HepG2 (cell line): ENCODE measurements around the gene APLNR. TPM values are rescaled to one million over a fixed set of nuclear protein-coding genes. Genes with fewer than 3 reads are reported as not detected.

ENCODE experiments used
- ATAC-seq: fragments of 200-7000 bp; cut with Tn5 transposase; 3 replicates; pipeline ENCODE4 v1.9.1; 2020; ENCODE audit warnings: mild to moderate bottlenecking, moderate library complexity
- BruUV-seq: library from RNA; stranded (reverse); fragments of 400-500 nt; replicated peaks from 2 replicates; lab custom pipeline; 2021; lab: Mats Ljungman, UMichigan
- CTCF ChIA-PET: fragments of 300-600 bp; formaldehyde crosslinking; extraction: SDS; loops from one replicate; lab custom pipeline; 2021; ENCODE audit warnings: low total read pairs, inconsistent platforms, low intra/inter-chr PET ratio; lab: Yijun Ruan, JAX
- POLR2A ChIA-PET: fragments of 350-600 bp; sonication (Branson Sonifier 250); formaldehyde crosslinking; loops from one replicate; lab custom pipeline; 2020; ENCODE audit warnings: antibody characterized with exemption, inconsistent platforms; lab: Yijun Ruan, JAX
- DNase-seq: peaks from one replicate; pipeline ENCODE4 v3.0.0-alpha.2; 2015; ENCODE audit warnings: low spot score
- FAIRE-seq: peaks from 3 replicates; lab custom pipeline; 2011; peaks lifted over from hg19 to GRCh38; lab: Jason Lieb, UNC
- H2AFZ ChIP-seq: one replicate; pipeline ENCODE4 v1.6.1; 2011; ENCODE audit warnings: low read length, inconsistent platforms
- H3K27ac ChIP-seq: fragments of 300-600 bp; 3 replicates; pipeline ENCODE4 v1.8.0; 2011; ENCODE audit warnings: mixed run types, mild to moderate bottlenecking, mixed read lengths, low read length, inconsistent platforms; ENCODE audit not compliant: insufficient read depth; ENCODE audit errors: extremely low read length
- H3K27me3 ChIP-seq, 2 experiments: fragments of 200-600 bp in 1 of 2; 2 replicates in 1 of 2; 3 replicates in 1 of 2; pipeline versions ENCODE4 v1.6.0 to v1.8.0; 2011; ENCODE audit warnings: low read length in 2 of 2, mild to moderate bottlenecking in 2 of 2, moderate library complexity in 2 of 2, inconsistent platforms in 1 of 2; ENCODE audit not compliant: insufficient read depth in 2 of 2, control insufficient read depth in 1 of 2
- H3K36me3 ChIP-seq, 2 experiments: fragments of 200-600 bp in 1 of 2; replicated peaks in 1 of 2; 2 replicates in 1 of 2; 3 replicates in 1 of 2; pipeline versions ENCODE4 v1.5.1 to v1.8.0; 2011; ENCODE audit warnings: low read length in 2 of 2, inconsistent platforms in 1 of 2; ENCODE audit not compliant: insufficient read depth in 2 of 2, control insufficient read depth in 1 of 2
- H3K4me1 ChIP-seq: 2 replicates; pipeline ENCODE4 v1.5.1; 2012; ENCODE audit warnings: low read length, inconsistent platforms; ENCODE audit not compliant: insufficient read depth
- H3K4me2 ChIP-seq: 2 replicates; pipeline ENCODE4 v1.6.0; 2011; ENCODE audit warnings: low read depth, low read length, inconsistent platforms
- H3K4me3 ChIP-seq, 3 experiments: fragments of 200-600 bp in 1 of 3; sonication (generic), shearing (Covaris generic) in 1 of 3; replicated peaks in 1 of 3; 2 replicates each; pipeline ENCODE4 v1.5.1; 2011 to 2016; ENCODE audit warnings: low read length in 3 of 3, inconsistent platforms in 2 of 3, low read depth in 2 of 3, mild to moderate bottlenecking in 2 of 3, control low read depth in 1 of 3, mixed read lengths in 1 of 3; ENCODE audit not compliant: insufficient read depth in 1 of 3
- H3K79me2 ChIP-seq: one replicate; pipeline ENCODE4 v1.6.1; 2011; ENCODE audit warnings: low read length, inconsistent platforms; ENCODE audit not compliant: insufficient read depth
- H3K9ac ChIP-seq: 2 replicates; pipeline ENCODE4 v1.6.0; 2011; ENCODE audit warnings: mild to moderate bottlenecking, low read depth, low read length, inconsistent platforms; ENCODE audit not compliant: insufficient read depth
- H3K9me3 ChIP-seq: 2 replicates; pipeline ENCODE4 v1.5.1; 2012; ENCODE audit warnings: mild to moderate bottlenecking, low read length
- H4K20me1 ChIP-seq: 2 replicates; pipeline ENCODE4 v1.6.0; 2011; ENCODE audit warnings: inconsistent platforms, mild to moderate bottlenecking, low read length, moderate library complexity; ENCODE audit not compliant: insufficient read depth
- KDM5A ChIP-seq: fragments of 200-600 bp; sonication (generic); IDR thresholded peaks from 2 replicates; pipeline ENCODE4 v1.7.0; 2018; ENCODE audit warnings: antibody characterized with exemption, mild to moderate bottlenecking, low read length, borderline replicate concordance
- ZNF136 ChIP-seq: sonication (generic); formaldehyde crosslinking; IDR thresholded peaks from 2 replicates; pipeline ENCODE4 v1.8.1; 2022; ENCODE audit warnings: low read depth, mild to moderate bottlenecking, moderate library complexity, missing genetic modification reagents
- ZNF143 ChIP-seq: sonication (generic); formaldehyde crosslinking; IDR thresholded peaks from 2 replicates; pipeline ENCODE4 v1.4.0; 2020; ENCODE audit warnings: missing genetic modification reagents
- ZNF44 ChIP-seq: sonication (generic); formaldehyde crosslinking; IDR thresholded peaks from 2 replicates; pipeline ENCODE4 v1.5.1; 2020; ENCODE audit warnings: mild to moderate bottlenecking, missing genetic modification reagents
- ZNF484 ChIP-seq: sonication (generic); formaldehyde crosslinking; IDR thresholded peaks from 2 replicates; pipeline ENCODE4 v1.5.1; 2020; ENCODE audit warnings: mild to moderate bottlenecking, low read depth, missing genetic modification reagents, borderline replicate concordance
- ZNF607 ChIP-seq: sonication (generic); formaldehyde crosslinking; IDR thresholded peaks from 2 replicates; pipeline ENCODE4 v1.5.1; 2020; ENCODE audit warnings: missing genetic modification reagents, mild to moderate bottlenecking, borderline replicate concordance
- ZNF720 ChIP-seq: sonication (generic); formaldehyde crosslinking; IDR thresholded peaks from 2 replicates; pipeline ENCODE4 v1.4.0; 2020; ENCODE audit warnings: missing genetic modification reagents
- ZNF878 ChIP-seq: sonication (generic); formaldehyde crosslinking; IDR thresholded peaks from 2 replicates; pipeline ENCODE4 v1.8.1; 2023; ENCODE audit warnings: mild to moderate bottlenecking, missing genetic modification reagents, moderate library complexity
- WGBS: methylation state at CpG from one replicate; pipeline ENCODE4 v1.1.6; 2017; ENCODE audit warnings: low lambda C conversion rate; 5-methylcytosine and 5-hydroxymethylcytosine counted together
- in situ Hi-C: cut with HindIII; loops from 2 replicates; pipeline ENCODE4 v1.10.0; 2017; ENCODE audit warnings: low pct_unique_long_range_greater_than_20kb; ENCODE audit not compliant: extremely low pct_ligation_motif_present
- intact Hi-C: fragments of 100-400 bp; cut with micrococcal nuclease; formaldehyde crosslinking; loops from one replicate; pipeline ENCODE4 v1.10.0; 2022; ENCODE audit not compliant: unreplicated experiment
- polyA plus RNA-seq, 8 experiments: library from polyadenylated mRNA; depleted of rRNA in 3 of 8; stranded (reverse) in 7 of 8; unstranded in 1 of 8; fragments of >200 nt; fragmentation: Illumina TruSeq in 4 of 8; extraction: Trizol in 4 of 8; gene quantifications; 2 replicates each; pipeline versions ENCODE4 v1.2.1 to v1.2.3, GENCODE V29; 2011 to 2016; ENCODE audit warnings: low read depth in 4 of 8, missing spikeins in 1 of 8, mixed read lengths in 1 of 8; ENCODE audit not compliant: insufficient read depth in 1 of 8
- total RNA-seq, 5 experiments: library from RNA; depleted of rRNA; stranded (reverse); fragments of >200 nt; fragmentation: Illumina TruSeq; extraction: Trizol; gene quantifications; 2 replicates each; pipeline ENCODE4 v1.2.3, GENCODE V29; 2016; ENCODE audit warnings: low read depth in 1 of 5
- TF ChIP-seq, protein P1 (sequence below): sonication (generic); formaldehyde crosslinking; IDR thresholded peaks from 2 replicates; pipeline ENCODE4 v1.5.0; 2020; ENCODE audit warnings: mild to moderate bottlenecking, missing genetic modification reagents
- TF ChIP-seq, protein P2 (sequence below): sonication (generic); formaldehyde crosslinking; IDR thresholded peaks from 2 replicates; pipeline ENCODE4 v1.4.0; 2020; ENCODE audit warnings: low read depth, mild to moderate bottlenecking, missing genetic modification reagents

Gene APLNR
- total and polyA plus RNA-seq, 2 of the 13 experiments (the other 11 are each of a cell fraction or from before 2014, with no cell fraction given) = not detected

GRCh38 chr11:57230791-57231538 lies 6.1 kb downstream of the APLNR start:
- in situ Hi-C loops (no loop called here), intact Hi-C loops (no loop called here)
- WGBS = 16% methylated on average over 17 of the region's 18 CpGs
- H3K36me3 ChIP-seq = no peaks in the 10 kb centered on the region
- no peak overlapping the region for H3K27ac ChIP-seq
- ChIA-PET POLR2A (no interaction called here), CTCF (no interaction called here)
- H3K27me3 ChIP-seq = peaks cover 2 to 21% of the 10 kb centered on the region in 2 experiments; a peak in 3 of 5 replicates
- no peaks in the 10 kb centered on the region for H3K4me1 ChIP-seq
- no peak for TF ChIP-seq ZNF136
- TF ChIP-seq ZNF607 (CRISPR knock-in tag) = no peak
- TF ChIP-seq KDM5A = no peak
- TF ChIP-seq ZNF720 = no peak
- no peak for TF ChIP-seq ZNF143
- TF ChIP-seq, protein P1, sequence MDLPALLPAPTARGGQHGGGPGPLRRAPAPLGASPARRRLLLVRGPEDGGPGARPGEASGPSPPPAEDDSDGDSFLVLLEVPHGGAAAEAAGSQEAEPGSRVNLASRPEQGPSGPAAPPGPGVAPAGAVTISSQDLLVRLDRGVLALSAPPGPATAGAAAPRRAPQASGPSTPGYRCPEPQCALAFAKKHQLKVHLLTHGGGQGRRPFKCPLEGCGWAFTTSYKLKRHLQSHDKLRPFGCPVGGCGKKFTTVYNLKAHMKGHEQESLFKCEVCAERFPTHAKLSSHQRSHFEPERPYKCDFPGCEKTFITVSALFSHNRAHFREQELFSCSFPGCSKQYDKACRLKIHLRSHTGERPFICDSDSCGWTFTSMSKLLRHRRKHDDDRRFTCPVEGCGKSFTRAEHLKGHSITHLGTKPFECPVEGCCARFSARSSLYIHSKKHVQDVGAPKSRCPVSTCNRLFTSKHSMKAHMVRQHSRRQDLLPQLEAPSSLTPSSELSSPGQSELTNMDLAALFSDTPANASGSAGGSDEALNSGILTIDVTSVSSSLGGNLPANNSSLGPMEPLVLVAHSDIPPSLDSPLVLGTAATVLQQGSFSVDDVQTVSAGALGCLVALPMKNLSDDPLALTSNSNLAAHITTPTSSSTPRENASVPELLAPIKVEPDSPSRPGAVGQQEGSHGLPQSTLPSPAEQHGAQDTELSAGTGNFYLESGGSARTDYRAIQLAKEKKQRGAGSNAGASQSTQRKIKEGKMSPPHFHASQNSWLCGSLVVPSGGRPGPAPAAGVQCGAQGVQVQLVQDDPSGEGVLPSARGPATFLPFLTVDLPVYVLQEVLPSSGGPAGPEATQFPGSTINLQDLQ (CRISPR knock-in tag) = no peak
- TF ChIP-seq ZNF484 (CRISPR knock-in tag) = no peak
- no peak for TF ChIP-seq ZNF44
- TF ChIP-seq, protein P2, sequence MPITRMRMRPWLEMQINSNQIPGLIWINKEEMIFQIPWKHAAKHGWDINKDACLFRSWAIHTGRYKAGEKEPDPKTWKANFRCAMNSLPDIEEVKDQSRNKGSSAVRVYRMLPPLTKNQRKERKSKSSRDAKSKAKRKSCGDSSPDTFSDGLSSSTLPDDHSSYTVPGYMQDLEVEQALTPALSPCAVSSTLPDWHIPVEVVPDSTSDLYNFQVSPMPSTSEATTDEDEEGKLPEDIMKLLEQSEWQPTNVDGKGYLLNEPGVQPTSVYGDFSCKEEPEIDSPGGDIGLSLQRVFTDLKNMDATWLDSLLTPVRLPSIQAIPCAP (CRISPR knock-in tag) = no peak
- no peak for TF ChIP-seq ZNF878 (CRISPR knock-in tag)
- no peaks in the 10 kb centered on the region for H4K20me1 ChIP-seq
- H3K79me2 ChIP-seq = no peaks in the 10 kb centered on the region
- H3K9ac ChIP-seq = no peak overlapping the region
- ATAC-seq = no peak
- FAIRE-seq = no peak
- no peak for DNase-seq
- BruUV-seq = no TSS peak
- no peak overlapping the region for H3K4me2 ChIP-seq
- H2AFZ ChIP-seq = no peak overlapping the region
- no peak overlapping the region for H3K4me3 ChIP-seq
- no peaks in the 10 kb centered on the region for H3K9me3 ChIP-seq
